Superior temporal gyrus (tissue), 1 donor: Measurements from ENCODE around the gene CD24.

Experiments used
- DNase-seq: peaks from one replicate; pipeline ENCODE4 v3.0.0-alpha.2; 2016; ENCODE audit errors: extremely low spot score

The CD24 gene

GRCh38 chr6:106967936-106968555 lies 6.5 kb downstream of the CD24 start:
- no peak for DNase-seq

GRCh38 chr6:106966671-106967640 lies 7.6 kb downstream of the CD24 start:
- no peak for DNase-seq

GRCh38 chr6:106966229-106966628 lies 8.3 kb downstream of the CD24 start:
- DNase-seq = no peak

GRCh38 chr6:106964954-106965353 lies 9.6 kb downstream of the CD24 start:
- DNase-seq = no peak

- no peak for DNase-seq
Observed at GRCh38 chr6:106964099-106964498, 10.4 kb downstream of the CD24 start.

- no peak for DNase-seq
Observed at GRCh38 chr6:106963544-106963943, 11.0 kb downstream of the CD24 start.

GRCh38 chr6:106961801-106962200 lies 12.7 kb downstream of the CD24 start:
- DNase-seq = no peak

- no peak for DNase-seq
Observed at GRCh38 chr6:106961136-106961535, 13.4 kb downstream of the CD24 start.

- DNase-seq = no peak
Observed at GRCh38 chr6:106959985-106960384, 14.5 kb downstream of the CD24 start.

GRCh38 chr6:106939848-106940247 lies 34.7 kb downstream of the CD24 start:
- no peak for DNase-seq

- DNase-seq = no peak
Observed at GRCh38 chr6:106939208-106939607, 35.3 kb downstream of the CD24 start.

- DNase-seq = peak; percentile 8
Observed at GRCh38 chr6:106927531-106928398, 46.8 kb downstream of the CD24 start.

- DNase-seq = peak; percentile 3
Observed at GRCh38 chr6:106925948-106926347, 48.6 kb downstream of the CD24 start.

GRCh38 chr6:106924694-106925523 lies 49.6 kb downstream of the CD24 start:
- DNase-seq = no peak

GRCh38 chr6:106922626-106923025 lies 51.9 kb downstream of the CD24 start:
- DNase-seq = no peak
